KMS-11 (cell line): ENCODE results near the gene MED15.

Experiments used
- H2AFZ ChIP-seq: fragments of 200-600 bp; sonication (generic); 2 replicates; pipeline ENCODE4 v1.6.1; 2016; ENCODE audit warnings: antibody characterized with exemption, mixed run types, low read depth
- H3K27ac ChIP-seq: fragments of 200-600 bp; sonication (generic); 2 replicates; pipeline ENCODE4 v1.6.1; 2016; ENCODE audit warnings: mild to moderate bottlenecking, mixed run types
- H3K27me3 ChIP-seq: fragments of 200-600 bp; sonication (generic); 2 replicates; pipeline ENCODE4 v1.6.1; 2017; ENCODE audit warnings: mild to moderate bottlenecking, low read depth, mixed run types, moderate library complexity; ENCODE audit not compliant: insufficient read depth
- H3K36me3 ChIP-seq: fragments of 200-600 bp; sonication (generic); 2 replicates; pipeline ENCODE4 v1.6.1; 2017; ENCODE audit warnings: mild to moderate bottlenecking, mixed run types; ENCODE audit not compliant: insufficient read depth
- H3K4me1 ChIP-seq: fragments of 200-600 bp; sonication (generic); 2 replicates; pipeline ENCODE4 v1.6.1; 2016; ENCODE audit warnings: mild to moderate bottlenecking, low read depth, mixed run types; ENCODE audit not compliant: poor library complexity, severe bottlenecking
- H3K4me2 ChIP-seq: fragments of 200-600 bp; sonication (generic); 2 replicates; pipeline ENCODE4 v1.7.0; 2016; ENCODE audit warnings: mild to moderate bottlenecking, mixed run types
- H3K4me3 ChIP-seq: fragments of 200-600 bp; sonication (generic); IDR thresholded peaks from 2 replicates; pipeline ENCODE4 v1.6.1; 2017; ENCODE audit warnings: low read depth, low read length, mixed read lengths; ENCODE audit not compliant: insufficient read depth
- H3K79me2 ChIP-seq: fragments of 200-600 bp; sonication (generic); 2 replicates; pipeline ENCODE4 v1.6.1; 2016; ENCODE audit warnings: low read depth, mixed run types; ENCODE audit not compliant: insufficient read depth
- H3K9ac ChIP-seq: fragments of 200-600 bp; sonication (generic); 2 replicates; pipeline ENCODE4 v1.6.1; 2016; ENCODE audit warnings: mild to moderate bottlenecking, mixed run types
- H4K20me1 ChIP-seq: fragments of 200-600 bp; sonication (generic); 2 replicates; pipeline ENCODE4 v1.6.1; 2016; ENCODE audit warnings: mild to moderate bottlenecking, mixed run types; ENCODE audit not compliant: insufficient read depth
- CTCF ChIP-seq: fragments of 200-600 bp; sonication (generic); conservative IDR thresholded peaks from 2 replicates; pipeline ENCODE4 v1.6.1; 2017; ENCODE audit warnings: low read depth, mild to moderate bottlenecking, antibody characterized with exemption, low read length, moderate library complexity, mixed read lengths

MED15 gene

GRCh38 chr22:20524004-20524481 is 16.6 kb downstream of the MED15 start:
- no peak overlapping the region for H2AFZ ChIP-seq
- peaks cover 74% of the 10 kb centered on the region for H3K79me2 ChIP-seq
- no peaks in the 10 kb centered on the region for H4K20me1 ChIP-seq
- no peak overlapping the region for H3K4me3 ChIP-seq
- TF ChIP-seq CTCF, result no peak
- no peaks in the 10 kb centered on the region; the same call in 1 of the 2 replicates for H3K36me3 ChIP-seq
- H3K27ac ChIP-seq, result peak overlapping the region; percentile 99
- no peaks in the 10 kb centered on the region for H3K27me3 ChIP-seq
- peak overlapping the region; percentile 89 for H3K4me2 ChIP-seq
- H3K4me1 ChIP-seq, result peaks cover 54% of the 10 kb centered on the region
- peak overlapping the region; percentile 76 for H3K9ac ChIP-seq

GRCh38 chr22:20525048-20525447 is 17.6 kb downstream of the MED15 start:
- Histone ChIP-seq H3K79me2 (peaks cover 72% of the 10 kb centered on the region), H3K27me3 (no peaks in the 10 kb centered on the region), H4K20me1 (no peaks in the 10 kb centered on the region), H3K9ac (0 out of 2 replicates have a peak overlapping the region, but pooled peaks have one; percentile 76), H3K36me3 (no peaks in the 10 kb centered on the region; the same call in 1 of the 2 replicates), H2AFZ (no peak overlapping the region), H3K27ac (peak overlapping the region; percentile 99), H3K4me2 (peak overlapping the region; percentile 89), H3K4me1 (peaks cover 54% of the 10 kb centered on the region), H3K4me3 (no peak overlapping the region)
- TF ChIP-seq CTCF, result no peak

GRCh38 chr22:20526305-20526627 is 18.9 kb downstream of the MED15 start:
- no peak for TF ChIP-seq CTCF
- Histone ChIP-seq H3K4me3 (no peak overlapping the region), H3K27ac (no peak overlapping the region; the same call in 1 of the 2 replicates), H2AFZ (no peak overlapping the region), H3K27me3 (no peaks in the 10 kb centered on the region), H3K9ac (no peak overlapping the region), H3K4me1 (peaks cover 56% of the 10 kb centered on the region), H3K79me2 (peaks cover 75% of the 10 kb centered on the region), H3K36me3 (no peaks in the 10 kb centered on the region), H4K20me1 (no peaks in the 10 kb centered on the region), H3K4me2 (no peak overlapping the region)

- no peak overlapping the region for H3K4me3 ChIP-seq
- no peaks in the 10 kb centered on the region for H3K27me3 ChIP-seq
- no peak overlapping the region for H3K4me2 ChIP-seq
- H3K36me3 ChIP-seq, result no peaks in the 10 kb centered on the region
- H3K9ac ChIP-seq, result no peak overlapping the region
- peaks cover 78% of the 10 kb centered on the region for H3K79me2 ChIP-seq
- H3K4me1 ChIP-seq, result peaks cover 59% of the 10 kb centered on the region
- H3K27ac ChIP-seq, result no peak overlapping the region; the same call in 1 of the 2 replicates
- H2AFZ ChIP-seq, result no peak overlapping the region
- H4K20me1 ChIP-seq, result no peaks in the 10 kb centered on the region
- no peak for TF ChIP-seq CTCF
Measured at GRCh38 chr22:20526628-20527355, 19.4 kb downstream of the MED15 start.
